GM18861 (cell line): ENCODE results near the gene EVPLL.
"Not testable (repeated sequence)": the region's sequence is repeated elsewhere in the genome, so short reads cannot be mapped to it uniquely, and the experiment has no call there.

Source experiments
- ATAC-seq: cut with Tn5 transposase; IDR thresholded peaks from one replicate; pipeline ENCODE4 v1.9.1; 2021; ENCODE audit not compliant: unreplicated experiment

The EVPLL gene

DNA sequence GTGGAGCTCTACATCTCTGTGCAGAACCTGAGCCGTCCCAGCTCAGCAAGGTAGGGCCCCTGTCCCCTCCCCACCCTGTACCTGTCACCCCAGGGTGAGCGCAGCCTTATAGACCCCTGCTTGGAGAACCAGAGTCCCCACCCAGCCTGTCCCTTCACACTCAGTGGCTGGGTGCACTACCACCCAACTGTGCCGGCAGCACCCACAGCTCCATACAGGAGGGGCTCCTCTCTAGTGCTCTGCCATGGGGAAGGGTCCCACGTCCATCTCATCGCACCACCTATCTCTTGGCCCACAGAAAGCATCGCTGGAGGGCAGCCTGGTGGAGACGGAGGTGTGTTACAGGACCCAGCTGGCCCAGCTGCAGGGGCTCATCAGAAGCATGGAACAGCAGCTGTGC, 45.4 kb downstream of the EVPLL start:
- ATAC-seq = not testable (repeated sequence)

DNA sequence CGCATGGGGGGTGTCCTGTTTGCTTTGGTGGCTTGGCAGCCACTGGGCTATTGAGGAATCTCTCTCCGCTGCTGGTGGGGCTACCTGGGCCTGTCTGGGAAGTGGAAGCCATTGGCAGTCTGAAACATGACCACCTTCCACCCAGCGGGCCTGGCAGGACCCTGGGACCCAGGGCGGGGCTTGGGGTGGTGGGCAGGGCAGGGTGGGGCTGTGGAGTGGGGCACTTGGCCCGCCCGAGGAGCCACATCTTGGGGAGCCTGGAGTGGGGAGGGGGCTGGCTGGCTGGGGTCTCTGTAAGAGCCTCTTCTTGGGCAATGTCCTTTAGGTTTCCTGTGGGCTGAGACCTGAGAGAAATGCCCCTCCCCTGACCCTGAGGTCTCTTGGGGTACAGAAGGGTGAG, 48.0 kb downstream of the EVPLL start:
- ATAC-seq = not testable (repeated sequence)

GRCh38 chr17:18426639-18427038, 49.1 kb downstream of the EVPLL start:
- ATAC-seq = not testable (repeated sequence)

- not testable (repeated sequence) for ATAC-seq
Observed at GRCh38 chr17:18432206-18432605, 54.6 kb downstream of the EVPLL start.
